ENCODE measurements around the gene ATP11A.

DNA sequence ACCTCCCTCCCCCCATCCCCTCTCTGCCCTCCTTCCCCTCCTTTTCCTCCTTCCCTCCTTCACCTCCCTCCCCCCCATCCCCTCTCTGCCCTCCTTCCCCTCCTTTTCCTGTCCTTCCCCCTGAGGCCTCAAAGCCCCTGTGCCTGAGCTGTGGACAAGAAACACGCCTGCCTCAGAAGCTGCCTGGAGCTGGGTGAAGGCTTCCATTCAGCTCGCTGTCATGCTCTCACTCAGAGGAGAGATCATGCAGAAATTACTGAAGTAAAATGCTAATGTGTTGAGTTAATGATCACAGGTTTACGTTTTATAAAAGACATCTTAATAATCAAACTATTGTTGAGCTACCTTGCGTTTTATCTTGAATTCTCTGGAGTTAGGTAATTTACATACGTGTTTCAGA lies 114.5 kb downstream of the ATP11A start:
- no peak for TF ChIP-seq EZH2phosphoT487 (IDR thresholded peaks at IDR 0.05; ENCODE audit: insufficient read depth, low read depth)
- TF ChIP-seq EZH2 (IDR thresholded peaks at IDR 0.05; ENCODE audit: insufficient read depth, poor library complexity, severe bottlenecking) = no peak
